HG03039 (cell line): ENCODE measurements around the gene ATXN7L1.

ENCODE experiments used
- ATAC-seq: cut with Tn5 transposase; IDR thresholded peaks from one replicate; pipeline ENCODE4 v1.9.1; 2021; ENCODE audit warnings: mild to moderate bottlenecking, moderate library complexity; ENCODE audit not compliant: unreplicated experiment

Gene ATXN7L1

DNA sequence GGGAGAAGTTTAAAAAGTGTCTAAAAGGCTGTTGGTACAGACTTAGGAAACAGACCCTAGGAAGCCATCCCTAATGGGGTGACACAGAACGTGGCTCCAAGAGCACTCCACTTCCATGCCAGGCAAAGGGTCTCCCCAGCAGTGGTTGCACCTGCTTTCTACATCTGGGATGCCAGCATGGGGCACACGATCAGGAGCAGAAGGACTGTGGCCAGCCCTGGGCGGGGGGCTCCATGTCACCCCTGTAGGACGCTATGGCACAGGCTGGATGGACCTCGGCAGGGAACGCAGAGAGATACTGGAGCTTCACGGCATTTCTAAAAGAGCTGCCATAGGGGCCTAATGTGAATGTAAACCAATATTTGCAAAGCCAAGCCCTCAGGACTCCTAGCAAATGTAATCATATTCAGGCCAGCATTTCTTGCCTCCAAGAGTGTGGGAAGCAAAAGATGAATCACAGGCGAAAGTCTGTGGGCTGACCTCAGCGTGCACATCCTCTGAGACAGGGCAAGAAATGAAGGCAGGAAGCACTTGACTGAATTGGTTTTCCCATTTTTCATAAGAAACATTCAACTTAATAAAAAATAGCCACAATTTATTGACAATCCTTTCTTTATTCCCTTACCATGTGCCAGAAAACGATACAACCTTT is 93.9 kb downstream of the ATXN7L1 start:
- no peak for ATAC-seq

DNA sequence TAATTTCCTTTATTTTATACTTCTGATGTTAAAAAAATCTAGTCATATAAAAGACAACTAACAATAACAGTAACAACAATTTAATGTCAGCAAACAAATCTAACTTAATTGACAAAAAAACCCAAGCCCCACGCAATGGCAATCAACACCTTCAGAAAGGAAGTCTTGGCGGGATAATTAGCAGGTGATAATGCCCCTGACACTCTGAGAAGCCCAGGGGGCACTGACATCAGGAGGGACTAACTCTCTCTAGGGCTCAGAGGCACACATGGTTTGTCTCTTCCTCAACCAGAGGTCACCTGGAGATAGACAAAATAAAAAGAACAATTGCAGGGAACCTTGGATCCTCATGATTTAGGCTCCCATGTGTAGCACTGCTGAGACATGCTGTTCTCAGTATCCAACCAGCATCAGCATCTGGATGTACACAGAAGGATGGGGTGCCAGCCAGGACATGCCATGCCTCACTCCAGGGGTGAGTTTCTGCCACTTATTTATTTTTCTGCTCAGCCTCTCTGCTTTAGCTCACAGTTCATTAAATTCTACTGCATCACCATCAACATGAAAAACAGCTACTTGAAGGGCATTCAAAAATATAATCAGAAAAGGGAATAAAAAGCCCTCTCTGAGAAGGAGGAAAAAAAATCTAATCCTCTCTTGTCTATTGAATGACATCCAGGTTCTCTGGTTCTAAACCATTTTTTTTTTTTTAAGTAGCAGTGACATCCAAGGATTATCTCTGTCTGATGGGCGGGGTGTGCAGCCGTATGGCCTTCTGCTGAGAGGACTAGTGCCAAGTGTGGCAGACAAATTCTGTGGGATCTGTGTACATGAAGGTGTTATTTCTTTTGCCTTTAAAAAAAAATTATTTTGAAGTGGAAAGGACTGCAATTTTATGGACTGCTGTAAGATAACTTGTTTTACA is 96.3 kb downstream of the ATXN7L1 start:
- no peak for ATAC-seq

DNA sequence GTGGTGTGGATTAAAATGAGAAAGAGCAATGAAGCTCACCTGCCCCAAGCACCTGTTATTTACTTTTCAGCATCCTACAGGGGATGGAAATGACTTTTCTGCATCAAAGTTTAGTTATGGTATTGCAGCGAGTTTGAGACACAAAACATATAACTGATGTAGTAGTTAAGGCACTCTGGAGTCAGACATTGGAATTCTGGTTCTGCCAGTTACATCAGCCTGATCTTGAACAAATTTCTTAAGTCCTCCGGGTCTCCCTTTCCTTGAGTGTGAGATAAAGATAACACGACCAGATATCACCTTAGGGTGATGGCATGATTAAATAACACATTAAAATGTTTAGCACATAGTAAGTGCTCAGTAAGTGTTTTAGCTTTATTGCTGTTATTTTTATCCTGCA is 97.4 kb downstream of the ATXN7L1 start:
- no peak for ATAC-seq

DNA sequence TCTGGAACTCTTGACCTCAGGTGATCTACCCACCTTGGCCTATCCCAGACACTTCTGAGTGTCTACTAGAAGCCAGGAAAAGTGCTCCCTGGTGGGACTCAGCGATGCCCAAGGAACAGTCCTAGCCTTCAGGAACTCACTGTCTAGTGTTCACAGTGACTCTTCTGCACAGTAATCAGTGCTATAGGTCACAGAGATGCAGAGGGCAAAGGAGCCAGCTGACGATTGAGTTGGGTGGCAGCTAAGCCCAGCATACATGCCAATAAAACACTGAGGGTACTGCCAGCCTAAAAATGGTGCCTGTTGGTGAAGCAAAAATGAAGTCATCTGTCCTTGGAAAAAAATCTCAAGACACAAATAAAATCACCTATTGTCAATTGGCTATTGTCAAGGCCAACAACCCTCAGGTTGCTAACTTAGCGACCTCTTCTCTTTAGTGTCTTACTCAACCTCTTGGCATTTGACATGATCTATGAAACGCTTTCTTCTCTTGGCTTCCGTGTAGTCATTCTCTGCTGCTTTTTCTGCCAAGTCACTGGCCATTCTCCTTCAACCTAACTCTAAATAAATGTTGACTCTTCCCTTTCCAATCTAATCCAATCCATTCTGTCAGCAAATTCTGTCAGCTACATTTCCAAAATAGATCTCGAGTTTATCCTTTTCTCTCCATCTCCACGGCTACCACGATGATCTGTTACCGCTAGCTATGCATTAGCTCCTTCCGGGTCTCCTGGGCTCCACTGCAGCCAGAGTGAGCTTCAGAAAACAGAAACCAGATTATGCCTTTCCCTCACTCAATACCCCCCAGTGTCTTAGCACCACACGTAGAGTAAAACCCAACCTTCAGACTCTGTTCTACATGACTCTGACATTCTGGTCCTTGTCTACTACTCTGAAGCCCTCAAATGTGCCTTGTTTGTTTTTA is 99.2 kb downstream of the ATXN7L1 start:
- no peak for ATAC-seq

DNA sequence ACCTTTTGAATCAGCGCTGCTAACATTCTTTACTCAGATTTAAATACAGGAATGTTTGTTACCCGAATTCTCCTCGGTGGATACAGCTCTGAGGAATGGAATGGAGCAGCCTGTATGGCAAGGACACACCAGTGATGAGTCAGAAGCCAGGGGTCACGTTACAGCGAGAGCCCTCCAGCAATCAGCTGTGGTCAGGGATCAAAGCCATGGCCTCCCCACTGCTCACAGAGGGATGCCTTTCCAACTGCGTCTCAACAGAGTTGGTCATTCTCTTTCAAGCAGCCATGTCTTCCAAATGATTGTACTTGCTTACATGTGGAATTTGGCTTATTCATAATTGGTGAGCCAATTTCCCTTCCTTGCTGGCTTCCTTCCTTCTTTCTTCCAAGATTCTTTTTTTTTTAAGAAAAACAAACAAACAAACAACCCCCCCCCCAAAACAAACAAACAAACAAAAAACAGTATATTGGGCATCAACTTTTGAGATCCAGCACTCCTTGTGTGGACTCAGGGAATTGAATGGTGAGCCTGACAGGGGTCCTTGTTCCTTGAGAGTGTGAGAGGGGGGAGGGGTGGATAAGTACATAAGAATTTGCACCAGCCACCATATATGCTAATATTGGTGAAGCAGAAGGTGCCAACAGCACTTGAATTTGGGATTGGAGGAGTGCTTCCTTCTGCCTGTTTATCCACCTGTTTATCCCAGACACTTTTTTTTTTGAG is 100.2 kb downstream of the ATXN7L1 start:
- ATAC-seq, result no peak

DNA sequence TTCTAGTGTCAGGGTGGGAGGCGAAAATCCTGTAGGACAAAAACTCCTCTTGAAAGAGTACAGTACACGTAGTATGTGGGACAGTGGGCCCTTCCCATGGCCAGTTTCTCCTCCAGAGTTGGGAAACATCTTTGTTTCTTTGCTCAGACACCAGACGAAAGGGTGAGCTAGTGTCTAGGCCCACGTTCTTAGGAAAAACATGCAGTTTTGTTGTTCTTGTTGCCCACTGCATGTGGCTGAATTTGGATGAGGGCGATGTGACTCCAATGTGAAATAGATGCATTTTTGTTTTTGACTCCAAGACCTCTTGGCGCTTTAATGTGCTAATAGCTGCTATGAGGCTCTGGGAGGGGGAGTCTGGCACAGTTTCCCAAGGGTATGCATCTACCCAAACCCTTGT is 100.8 kb downstream of the ATXN7L1 start:
- no peak for ATAC-seq

DNA sequence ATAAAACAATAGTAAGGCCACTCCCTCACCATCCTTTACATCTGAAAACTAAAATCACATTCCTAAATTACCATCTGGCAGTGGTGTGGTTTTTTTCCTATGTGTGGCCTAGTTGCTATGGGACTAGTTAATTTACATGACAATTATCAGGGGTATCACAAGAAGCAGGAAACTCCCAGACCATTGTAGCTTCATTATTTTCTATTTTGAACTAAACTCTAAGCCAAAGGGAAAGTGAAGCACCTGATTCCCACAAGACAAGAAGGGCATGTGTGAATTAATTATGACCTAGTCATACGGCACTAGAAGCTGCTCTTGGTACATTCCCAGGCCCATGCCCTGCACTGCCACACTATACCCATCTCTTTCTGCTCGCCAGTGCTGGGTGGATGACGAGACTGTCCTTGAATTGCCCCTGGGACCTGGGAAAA is 103.4 kb downstream of the ATXN7L1 start:
- ATAC-seq, result no peak

DNA sequence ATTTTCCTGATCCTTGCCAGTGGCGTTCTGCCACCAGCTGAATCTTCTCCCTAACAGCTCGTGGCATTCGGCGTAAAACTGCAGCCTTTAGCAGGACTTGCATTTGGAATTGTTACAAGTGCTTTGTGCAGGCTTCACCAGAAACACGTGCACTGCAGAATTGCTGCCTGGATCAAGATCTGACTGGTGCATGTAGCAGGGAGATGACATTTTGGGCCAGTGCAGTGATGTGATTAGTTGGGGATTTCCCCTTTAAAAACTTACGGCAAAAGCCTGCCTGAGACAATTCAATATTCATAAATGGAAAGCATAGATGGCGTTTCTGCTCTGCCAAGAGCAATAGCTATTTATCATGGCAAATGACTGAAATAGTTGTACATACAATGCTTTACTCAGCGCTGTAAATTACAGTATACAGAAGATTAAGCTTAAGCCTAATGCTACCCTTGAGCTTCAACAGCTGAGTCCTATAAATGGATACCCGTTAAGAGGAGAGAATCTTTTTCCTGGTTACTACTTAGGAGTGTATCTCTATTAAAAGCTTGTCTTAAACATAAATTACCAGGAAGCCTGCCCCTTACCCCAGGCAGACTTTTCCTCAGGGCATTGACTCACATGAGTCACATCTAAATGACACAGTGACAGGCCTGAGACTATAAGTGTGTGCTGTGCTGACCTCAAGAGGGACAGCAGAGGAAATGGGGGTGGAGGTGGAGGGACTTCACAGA is 106.3 kb downstream of the ATXN7L1 start:
- ATAC-seq, result no peak

DNA sequence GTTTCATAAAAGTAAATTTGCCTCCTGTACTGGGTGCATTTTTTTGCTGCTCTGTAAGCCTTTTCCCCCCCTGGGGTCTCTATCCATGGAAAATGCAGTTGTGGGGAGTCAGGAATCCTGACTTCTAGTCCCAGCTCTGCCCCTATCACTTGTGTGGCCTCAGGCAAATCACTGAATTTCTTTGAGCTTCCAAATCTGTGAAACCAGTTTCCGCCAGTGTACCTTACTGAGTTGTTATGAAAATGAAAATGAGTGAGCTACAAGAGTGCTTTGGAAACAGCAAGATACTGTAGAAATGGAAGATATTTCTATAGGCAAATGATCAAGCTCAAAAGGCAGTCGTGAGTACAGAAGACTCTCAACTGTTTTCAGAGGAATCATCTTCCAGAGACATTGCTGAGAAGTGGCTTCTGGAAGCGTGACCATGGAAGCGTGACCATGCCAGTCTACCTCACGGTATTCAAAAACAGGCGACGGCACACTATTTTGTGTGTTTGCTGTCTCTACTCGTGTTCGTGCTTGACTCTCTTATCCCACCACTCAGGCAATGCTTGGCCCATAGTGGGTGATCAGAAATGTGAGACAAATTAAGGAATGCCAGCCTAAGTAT is 107.4 kb downstream of the ATXN7L1 start:
- no peak for ATAC-seq

DNA sequence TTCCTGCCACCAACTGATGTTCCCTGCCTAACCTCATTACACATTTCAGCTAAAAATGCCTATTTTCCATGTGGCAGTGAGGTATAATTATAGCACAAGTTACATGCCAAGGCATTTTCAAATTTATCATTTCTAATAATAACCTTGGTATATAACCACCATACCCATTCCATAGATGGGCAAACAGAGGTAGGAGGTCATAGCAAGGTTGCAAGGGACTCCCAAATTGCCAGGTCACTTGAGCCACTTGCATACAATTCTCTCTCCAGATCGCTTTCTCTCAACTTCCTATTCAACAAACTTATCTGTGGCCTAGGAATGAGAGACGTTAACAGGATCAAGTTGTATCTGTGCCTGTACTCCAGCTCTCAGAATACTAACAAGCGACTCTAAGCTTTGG is 108.3 kb downstream of the ATXN7L1 start:
- no peak for ATAC-seq

DNA sequence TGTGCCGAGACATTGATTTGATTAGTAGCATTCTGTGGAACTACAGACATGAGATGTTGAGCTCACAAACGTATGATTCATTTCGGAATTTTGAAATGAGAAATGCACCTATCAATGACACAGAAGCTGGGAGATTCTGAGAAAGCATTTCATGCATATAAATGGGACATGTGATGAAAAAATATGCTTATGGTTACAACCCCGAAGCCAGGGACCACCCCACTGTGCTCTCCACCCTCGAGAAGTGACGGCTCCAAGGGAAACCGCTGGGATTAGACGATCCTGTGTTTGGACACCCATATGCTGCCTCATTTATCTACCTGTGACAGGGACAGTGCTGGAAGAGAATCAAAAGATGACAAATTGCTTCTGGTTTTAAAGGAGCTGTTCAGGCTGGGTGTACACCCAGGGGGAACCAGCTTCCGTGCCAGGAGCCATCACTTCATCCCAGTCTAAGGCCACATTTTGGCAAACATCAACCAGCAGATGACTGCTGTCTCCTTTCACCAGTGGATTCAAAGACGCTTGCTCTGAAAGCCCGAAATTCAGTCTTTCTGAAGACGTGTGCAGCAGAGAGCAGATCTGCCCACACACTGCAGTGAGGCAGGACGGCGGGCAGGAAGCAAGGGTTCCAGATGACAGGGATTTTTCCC is 109.9 kb downstream of the ATXN7L1 start:
- ATAC-seq, result no peak

DNA sequence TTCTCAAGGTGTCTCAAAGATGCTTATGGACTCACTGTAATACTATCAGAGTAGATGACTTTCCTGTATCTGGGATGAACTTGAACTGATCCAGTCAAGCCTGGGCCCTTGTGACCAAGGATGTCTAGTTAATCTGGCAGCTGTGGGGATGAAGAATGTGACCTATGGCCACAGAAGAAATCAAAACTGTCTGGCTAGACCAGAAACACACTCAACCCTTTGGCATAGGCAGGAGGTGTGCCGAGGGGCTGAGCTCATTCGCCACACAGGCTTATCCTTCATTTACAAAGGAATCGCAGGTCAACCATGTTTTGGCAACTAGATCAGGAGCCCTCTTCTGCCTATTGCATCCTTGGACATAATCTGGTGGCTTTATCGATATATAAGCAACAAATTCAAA is 110.6 kb downstream of the ATXN7L1 start:
- no peak for ATAC-seq

DNA sequence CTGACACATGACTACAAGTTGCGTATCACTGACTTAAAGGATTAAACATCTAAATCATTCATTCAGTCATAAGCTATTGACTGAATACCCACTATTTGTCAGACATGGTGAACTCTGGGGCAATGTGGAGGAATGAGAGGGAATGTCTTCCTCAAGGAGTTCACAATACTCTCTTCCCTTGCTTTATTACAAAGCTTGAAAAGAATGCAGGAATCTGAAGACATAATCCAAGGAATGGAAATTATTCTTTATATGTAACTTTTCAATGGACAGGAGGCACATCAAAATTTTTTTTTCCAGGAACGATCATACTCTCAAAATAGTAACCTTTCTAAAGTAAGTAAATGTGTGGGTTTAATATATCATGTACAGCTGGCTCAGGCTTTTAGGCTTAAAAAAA is 111.9 kb downstream of the ATXN7L1 start:
- no peak for ATAC-seq

DNA sequence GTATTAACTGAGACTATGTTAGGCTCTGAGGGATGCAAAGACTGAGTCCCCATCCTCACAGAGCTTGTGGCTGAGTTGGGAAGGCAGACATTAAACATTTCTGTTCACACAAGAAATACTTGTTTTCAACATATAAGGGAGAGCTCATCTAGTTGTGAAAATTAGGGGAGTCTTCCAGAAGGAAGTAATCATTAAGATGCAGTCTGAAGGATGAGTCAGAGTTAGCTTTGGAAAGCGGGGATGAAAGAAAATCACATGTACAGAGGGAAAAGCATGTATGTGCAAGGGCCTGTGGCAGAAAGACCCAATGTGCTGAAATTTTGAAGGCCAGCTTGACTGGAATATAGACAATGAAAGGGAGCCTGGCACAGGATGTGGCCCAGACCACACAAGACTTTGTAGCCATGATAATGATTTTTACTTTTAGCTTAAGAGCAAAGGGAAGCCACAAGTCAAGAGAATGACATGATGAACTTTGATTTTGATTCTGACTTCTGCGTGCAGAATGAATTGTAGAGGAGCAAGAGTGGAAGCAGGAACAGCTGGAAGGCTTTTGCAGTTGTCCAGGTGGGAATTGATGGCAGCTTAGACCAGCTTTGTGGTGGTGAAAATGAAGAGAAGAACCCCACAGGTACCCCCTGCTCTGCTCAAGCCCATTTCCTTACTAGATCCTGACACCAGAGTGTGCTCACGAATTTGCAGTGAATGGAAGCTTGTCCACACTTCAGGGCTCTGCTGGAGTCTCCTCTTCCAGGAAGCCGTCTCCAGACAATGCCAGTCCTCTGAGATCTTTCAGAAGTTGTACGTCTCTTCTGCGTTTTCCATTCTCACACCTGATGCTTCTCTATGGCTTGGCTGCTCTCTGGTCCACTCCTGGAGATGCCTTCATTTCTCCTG is 115.6 kb downstream of the ATXN7L1 start:
- no peak for ATAC-seq

DNA sequence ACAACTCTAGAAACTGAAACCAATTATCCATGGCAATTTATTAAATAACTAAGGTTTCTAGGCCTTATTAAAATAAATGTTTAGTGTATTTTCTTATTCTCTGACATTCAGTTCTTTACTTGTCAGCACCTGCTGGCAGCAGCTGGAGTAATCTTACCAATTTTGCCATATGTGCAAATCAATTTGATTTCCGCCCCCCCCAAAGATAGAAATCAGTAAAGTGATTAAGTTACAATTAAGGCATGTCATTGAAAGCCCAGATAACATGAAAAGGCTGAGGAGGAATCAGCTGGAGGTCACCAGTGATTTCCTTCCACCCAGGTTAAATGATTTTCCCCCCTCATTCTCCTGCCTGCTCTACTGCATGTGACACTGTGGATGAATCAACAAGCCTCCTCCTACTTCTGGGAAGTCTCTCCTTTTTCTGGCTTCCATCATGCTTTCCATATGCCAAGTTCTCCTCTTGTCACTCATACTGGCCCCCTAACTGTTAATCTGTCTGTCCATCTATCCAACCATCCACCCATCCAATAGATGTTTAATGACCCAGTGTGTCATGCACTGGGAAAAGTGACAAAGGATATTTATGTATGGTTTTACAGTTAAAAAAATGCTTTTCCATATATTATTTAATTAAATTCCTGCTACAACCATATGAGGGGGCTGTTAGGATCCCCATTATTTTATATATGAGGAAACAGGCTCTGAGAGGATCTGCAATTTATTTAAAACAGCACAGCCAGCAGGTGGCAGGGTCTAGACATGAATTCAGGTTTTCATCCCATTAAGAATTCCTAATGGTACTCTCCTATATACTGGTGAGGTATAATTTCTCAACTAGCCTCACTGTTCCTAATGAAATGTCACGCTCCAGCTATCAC is 116.5 kb downstream of the ATXN7L1 start:
- no peak for ATAC-seq

DNA sequence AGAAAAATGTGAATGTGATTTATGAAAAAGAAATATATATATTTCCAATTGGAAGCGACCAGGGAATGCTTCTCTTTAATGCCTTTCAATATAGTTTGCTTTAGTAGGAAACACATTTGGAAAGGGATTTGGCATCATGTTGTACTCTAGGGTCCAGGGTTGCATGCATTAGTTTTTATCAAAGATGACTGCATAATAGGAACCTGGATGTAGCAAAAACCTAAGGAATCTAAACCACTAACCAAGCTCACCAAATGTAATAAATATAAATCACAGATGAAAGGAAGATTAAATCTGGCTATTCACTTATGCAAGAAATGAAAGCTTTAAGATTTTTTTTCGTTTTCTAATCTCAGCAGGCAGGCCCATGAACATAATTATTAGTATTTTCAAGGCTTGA is 120.0 kb downstream of the ATXN7L1 start:
- ATAC-seq, result no peak

DNA sequence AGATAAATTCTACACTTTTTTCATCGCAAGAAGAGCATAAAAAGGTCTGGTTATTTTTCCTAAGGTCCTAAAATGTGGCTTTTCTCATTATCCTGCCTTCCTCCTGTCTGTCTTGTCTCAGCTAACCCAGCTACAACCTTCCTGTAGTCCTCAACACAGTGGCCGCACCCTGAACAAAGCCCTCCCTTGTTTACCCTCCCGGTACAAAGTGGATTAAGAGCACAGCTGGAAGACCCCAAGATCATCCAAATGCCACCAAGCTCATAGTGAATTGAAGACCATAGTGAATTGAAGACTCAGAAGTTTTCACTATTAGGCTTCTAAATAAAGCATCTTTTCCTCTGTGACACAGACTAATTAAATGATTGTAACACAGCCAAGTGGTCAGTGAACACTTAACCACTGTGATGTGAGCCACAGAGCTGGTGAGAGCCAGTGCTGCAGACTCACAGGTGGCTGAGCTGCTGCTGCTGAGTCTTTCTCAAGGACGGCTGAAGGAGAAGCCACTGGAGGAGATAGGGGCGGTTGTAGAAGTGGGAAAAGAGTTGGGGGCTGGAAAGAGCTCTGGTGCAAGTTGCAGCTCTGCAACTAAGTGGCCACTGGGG is 123.6 kb downstream of the ATXN7L1 start:
- no peak for ATAC-seq
